Kasumi-1 (cell line): Measurements from ENCODE around the gene EEFSEC.

Source experiments
- DNase-seq, 2 experiments: peaks; one replicate each; lab custom pipeline; 2025; lab: John Stamatoyannopoulos, UW

EEFSEC gene

DNA sequence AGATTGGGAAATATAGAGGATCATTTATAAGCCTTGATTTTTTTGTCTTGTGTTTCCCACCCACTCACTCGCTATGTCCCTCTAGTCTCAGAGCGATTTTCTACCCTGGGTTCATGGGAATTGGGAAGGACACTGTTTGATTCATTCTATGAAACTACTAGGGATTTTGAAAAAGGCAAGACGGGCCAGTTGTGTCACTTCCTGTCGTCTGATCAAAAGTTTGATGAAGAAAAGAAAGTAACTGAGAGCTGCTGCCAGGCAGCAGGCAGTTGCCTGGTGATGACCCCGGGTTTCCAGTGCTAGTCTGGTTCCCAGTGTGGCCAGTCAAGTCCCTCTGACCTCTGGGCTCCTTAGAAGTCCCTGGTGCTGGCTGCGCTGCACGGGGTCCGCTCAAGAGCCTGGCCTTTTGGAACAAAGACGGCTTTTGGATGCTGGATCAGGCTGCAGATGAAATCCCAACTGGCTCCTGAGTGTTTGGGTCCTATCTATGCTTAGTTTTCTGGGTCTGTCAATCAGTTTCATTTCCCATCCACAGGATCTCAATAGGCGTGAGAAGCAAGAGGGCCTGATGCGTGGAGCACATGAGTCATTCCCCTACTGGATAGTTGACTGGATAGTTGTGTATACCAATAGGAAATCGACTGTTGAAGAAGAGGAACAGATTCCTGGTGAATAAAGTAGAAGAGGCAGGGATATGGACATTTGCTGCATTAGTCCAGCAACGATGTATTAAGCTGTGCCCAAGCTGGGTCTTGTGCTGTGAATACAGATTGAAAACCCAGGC, 89.7 kb downstream of the EEFSEC start:
- no peak for DNase-seq

DNA sequence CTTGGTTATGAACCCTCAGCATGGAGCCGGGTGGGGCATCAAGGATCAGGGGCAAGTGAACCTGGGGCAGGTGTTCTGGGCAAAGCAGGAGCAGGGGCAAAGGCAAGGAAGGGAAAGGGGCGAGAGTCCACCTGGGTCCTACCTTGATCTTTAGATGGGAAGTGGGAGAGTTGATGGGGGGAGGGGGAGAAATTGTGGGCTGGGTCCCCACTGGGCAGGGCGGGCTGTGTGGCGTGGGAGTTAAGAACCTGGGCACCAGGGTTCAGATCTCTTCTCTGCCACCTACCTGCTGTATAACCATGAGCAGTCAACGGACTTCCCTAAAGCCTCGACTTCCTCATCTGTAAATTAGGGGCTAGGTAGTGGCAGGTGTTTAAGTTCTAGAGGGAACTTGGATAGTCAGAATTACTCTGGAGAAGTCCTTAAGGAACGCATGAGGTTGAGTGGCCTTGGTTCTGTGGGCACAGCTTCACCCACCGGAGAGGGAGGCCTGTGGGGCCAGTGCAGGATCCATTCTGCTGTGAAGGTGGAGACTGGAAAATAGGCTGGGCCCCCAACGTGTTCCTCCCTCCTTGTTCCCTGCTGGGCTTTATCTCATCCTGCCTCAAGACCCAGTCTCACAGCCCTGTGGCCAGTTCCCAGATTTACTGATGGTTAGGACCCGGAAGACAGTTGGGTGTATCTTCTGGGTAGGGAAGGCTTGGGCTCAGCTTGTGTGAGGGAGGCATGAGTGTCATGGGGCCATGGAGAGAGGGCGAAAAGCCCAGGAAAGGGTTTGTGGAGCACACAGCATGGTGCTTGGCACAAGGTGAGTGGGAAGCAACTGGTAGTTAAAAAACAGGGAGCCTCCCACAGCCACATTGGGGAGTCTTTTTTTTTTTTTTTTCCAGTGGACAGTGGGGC, 90.6 kb downstream of the EEFSEC start:
- DNase-seq, result no peak

DNA sequence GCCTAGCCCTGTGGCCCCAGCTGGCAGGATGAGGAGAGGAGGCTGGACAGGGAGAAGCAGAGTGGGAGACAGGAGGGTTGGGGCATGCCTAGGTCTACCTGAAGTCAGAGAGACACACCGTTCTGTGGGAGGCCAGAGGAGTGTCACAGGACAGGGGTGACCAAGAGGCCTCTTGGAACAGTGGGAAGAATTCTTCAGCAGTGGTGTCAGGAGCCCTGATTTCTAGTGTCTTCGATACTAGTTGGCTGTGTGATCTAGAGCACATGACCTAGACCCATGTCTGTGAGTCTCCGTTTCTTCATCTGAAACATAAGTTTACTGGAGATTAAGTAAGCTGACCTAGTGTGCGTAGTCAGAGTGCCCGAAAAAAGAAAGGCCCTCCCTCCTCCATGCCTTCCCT, 92.2 kb downstream of the EEFSEC start:
- DNase-seq, result no peak

DNA sequence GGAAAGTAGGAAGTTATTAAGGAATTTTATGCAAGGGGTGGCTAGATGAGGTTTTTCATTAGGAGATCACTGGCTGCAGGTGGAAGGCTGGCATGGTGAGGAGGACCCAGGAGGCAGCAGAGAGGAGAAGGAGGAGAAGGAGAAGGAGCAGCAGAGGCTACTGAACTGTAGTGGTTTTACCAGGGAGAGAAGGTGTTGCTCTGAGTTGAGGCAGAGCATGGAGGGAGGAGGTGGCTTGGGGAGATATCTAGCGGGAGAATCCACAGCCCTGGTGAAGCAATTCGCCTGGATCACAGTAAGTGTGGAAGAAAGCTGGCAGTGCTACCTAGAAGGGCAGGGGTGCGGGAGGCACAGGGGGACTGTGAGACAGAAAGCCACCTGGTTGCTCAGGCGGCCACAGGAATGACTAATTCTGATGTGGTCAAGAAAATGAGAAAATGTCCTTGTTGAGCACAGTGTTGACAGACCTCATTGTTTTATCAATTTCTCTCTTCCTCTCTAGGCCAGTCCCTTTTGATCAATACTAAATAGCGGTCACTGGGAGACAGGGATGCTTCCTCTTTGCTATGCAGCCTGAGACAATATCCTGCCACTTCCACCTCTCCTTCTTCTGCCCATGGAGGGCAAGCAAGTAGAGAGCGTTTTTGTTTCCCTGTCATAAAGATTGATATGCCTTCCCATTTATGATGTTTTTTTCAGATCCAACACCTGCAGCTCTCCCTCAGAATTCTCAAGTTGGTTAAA, 94.6 kb downstream of the EEFSEC start:
- DNase-seq, result no peak

DNA sequence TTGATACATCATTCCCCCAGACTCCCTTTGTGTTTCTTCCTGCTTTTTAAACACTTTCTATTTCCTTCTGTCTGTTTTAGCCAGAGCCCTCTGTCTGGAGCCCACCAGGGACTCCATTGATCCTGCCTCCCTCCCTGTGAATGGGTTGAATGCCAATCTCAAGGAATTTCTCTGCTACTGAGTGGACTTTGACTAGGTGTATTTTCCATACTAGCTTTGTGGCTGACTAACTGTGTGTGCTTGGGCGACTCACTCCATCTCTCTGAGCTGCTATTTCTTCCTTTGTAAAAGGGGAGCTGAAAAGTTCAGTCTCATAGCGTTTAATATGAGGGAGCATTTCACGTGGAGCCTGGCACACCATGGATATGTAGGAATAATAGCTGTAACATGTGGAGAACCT, 98.8 kb downstream of the EEFSEC start:
- DNase-seq, result no peak

DNA sequence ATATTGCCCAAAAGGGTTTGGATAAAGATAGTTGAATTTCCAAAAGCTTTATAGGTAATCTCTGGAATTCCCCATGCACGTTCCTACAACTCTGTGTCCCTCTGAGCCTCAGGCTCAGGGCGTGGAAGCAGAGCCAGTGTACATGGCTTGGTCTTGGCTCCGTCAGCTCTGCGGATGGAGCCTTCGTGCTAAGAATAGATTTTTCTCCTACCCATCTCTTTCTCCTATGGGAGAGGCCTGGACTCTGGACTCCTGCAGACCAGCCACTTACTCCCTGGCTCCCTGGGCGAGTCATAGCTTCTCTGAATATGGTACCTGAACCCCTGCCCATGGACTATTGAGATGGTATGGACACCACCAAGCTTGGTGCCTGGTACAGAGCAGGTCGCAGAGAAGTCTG, 99.9 kb downstream of the EEFSEC start:
- no peak for DNase-seq

DNA sequence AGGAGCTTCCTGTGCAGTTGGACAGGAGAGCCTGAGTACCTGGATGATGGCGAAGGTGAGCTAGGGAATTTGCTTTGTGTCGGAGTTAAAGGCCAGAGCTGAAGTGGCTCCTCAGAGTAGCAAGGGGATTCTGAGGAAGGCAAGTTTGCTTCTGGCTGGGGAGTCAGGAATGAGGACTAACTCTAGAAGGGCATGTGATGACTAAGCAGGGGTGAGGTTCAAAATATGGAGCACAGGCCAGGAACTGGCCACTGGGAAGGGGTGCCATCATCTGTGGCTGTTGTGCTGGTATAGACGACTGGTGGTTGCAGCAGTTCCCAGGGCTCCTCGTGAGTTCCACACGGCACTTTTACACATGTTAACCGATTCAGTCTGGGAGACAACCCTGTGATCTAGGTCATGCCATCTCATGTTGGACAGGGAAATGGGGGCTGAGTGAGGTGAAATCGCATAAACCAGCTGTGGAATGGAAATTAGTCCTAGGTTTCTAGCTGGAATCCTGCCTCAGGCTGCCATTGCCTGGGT, 100.8 kb downstream of the EEFSEC start:
- DNase-seq, result no peak

DNA sequence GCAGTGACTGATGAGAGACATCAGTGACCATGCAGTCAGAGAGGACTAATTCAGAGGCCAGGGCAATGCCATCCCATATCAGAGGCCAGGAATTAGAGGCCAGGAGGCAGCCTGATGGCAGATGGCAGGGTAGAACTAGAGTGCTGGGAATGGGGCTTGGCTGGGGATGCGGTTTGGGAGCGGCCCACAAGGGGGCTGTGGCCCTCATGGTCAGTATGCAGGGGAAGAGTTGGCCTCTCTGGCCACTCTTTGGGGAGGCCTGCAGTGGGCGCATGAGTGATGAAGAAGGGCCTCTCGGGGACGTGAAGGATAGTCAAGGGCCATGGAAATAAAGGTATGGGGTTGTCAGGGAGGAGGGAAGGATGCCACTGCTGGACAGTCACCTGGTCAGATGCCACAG, 101.7 kb downstream of the EEFSEC start:
- DNase-seq, result no peak

DNA sequence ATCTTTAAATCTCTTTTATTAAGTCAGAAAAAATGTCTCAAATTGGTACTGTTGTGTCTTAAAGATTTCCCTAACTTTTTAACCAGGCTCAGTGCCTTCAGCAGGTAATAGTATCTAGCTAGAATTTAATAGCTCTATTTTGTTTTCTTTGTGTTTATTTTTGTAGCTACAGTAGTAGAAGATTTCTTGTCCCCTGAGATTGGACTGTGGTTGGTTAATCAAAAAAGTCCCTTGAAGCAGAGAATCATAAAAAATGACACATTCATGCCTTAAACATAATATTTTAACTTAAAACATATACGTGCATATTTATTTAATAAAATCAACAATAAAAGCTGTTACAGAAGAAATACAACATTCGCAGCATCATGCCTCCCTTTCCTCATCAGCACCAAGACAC, 102.8 kb downstream of the EEFSEC start:
- no peak for DNase-seq

DNA sequence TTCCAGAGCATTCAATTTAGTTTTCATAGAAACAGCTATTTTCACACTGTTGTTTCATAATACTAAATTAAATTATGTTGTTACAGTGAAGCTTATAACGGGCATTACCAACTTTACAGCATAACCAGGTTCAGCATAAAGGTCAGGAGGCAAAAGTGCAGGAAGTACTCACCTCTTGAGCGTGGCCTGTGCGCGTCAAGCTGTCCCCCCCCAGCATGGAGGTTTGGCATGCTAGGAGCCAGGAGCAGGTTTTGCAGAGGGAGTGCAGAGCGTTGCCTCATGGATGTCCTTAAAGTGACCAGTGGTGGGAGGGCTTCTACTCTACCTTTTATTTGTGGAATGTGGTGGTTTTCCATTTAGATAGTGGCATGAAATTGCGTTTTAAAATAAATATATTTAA, 104.4 kb downstream of the EEFSEC start:
- DNase-seq, result no peak

DNA sequence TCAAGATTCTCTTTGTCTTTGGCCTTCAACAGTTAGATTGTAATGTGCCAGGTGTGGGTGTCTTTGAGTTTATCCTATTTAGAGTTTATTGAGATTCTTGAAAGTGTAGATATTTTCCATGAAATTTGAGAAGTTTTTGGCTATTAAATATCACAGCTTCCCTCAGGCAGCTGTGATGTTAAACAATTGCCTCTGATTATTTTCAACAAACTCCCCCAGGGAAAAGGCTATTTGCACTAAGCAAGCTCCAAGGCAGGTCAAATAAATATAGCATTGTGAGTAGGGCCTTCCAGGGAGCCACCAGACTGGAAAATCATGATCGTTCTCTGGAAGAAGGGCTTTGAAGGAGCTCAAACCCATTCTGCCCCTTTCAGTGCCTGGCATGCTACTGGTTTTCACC, 107.0 kb downstream of the EEFSEC start:
- no peak for DNase-seq

DNA sequence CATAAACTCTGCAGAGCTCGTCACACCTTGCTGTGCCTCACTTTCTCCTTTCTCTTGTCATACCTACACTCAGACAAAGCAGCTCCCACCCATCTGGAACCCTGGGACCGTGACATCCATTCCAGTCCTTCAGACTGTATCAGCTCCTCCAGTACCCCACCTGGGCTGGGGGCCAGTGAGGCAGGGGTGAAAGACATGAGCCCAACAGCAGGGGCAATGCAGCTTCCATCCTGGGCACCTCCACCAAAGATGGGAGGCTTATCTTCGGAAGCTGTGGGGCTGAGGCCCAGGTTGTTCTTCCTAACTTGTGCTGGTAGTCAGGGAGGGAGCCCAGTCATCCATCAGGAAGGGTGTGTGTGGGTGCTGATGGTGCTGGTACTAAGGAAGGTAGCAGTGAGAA, 109.2 kb downstream of the EEFSEC start:
- no peak for DNase-seq

DNA sequence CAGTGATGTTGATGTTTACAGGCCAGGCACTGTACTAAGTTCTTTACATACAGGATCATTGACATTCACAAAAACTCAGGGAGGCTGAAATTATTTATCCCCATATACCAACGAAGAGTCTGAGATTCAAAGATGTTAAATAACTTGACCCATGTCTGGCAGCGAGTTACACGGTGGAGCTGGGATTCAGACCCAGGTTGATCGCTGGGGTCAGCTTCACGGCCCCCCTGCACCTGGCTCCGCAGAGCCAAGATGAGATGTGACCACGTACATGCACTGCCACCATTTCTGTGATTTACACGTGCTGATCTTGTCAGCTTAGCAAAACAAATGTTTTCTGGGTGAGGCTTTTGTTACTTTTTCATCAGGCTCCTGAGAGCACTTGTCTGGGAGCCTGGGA, 109.8 kb downstream of the EEFSEC start:
- DNase-seq, result no peak

DNA sequence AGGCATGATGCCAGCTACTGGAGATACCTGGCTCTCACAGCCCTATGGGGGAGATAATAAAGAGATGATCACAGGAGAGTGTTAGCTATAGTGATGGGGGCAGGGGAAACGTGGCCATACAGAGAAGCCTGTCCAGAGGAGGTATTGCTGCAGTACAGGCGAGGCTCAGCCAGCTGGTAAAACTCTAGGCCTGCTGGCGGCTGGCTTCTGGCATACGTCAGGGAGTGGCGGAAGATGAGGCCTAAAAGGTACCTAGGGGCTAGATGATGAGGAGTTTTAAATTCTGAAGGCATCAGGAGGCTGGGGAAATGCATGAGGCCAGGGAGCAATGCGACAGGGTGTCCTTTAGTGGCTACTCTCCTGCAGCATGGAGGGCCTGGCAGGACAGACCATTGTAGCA, 110.7 kb downstream of the EEFSEC start:
- DNase-seq, result no peak

DNA sequence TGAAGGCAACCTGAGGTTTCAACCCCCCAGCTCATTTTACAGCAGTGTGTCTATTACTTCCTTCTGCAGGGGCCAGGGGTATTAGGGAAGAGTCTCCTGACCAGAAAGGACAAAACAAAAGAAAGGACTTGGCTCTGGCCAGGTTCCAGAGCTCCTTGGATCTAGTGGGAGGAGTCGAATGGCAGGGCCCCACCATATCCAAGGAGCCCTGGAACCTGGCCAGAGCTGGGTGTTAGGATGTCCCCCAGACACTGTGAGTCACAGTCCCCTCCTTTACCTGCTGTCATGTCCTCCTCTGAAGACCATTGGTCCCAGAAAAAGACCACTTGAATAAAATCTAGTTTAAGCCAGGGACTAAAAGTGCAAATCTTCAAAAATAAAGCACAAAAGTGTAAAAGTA, 113.2 kb downstream of the EEFSEC start:
- DNase-seq, result no peak

DNA sequence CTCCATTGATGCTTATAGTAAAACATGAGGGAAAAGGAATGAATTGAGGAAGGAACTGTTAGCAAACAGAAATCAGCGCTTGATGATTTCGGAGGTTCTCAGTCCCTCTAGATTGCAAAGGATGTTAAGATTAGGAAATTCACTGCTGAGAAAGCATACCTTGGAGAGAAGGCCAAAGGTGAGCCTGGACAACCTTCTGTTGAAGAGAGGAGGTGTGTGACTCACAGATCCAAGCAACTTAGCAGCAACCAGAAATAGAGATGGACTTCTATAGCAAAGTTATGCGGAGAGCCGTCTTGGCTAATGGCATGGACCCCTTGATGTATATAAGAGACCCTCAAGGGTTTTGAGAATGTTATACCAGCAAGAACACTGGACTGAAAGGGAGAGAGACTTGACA, 114.3 kb downstream of the EEFSEC start:
- DNase-seq, result no peak

DNA sequence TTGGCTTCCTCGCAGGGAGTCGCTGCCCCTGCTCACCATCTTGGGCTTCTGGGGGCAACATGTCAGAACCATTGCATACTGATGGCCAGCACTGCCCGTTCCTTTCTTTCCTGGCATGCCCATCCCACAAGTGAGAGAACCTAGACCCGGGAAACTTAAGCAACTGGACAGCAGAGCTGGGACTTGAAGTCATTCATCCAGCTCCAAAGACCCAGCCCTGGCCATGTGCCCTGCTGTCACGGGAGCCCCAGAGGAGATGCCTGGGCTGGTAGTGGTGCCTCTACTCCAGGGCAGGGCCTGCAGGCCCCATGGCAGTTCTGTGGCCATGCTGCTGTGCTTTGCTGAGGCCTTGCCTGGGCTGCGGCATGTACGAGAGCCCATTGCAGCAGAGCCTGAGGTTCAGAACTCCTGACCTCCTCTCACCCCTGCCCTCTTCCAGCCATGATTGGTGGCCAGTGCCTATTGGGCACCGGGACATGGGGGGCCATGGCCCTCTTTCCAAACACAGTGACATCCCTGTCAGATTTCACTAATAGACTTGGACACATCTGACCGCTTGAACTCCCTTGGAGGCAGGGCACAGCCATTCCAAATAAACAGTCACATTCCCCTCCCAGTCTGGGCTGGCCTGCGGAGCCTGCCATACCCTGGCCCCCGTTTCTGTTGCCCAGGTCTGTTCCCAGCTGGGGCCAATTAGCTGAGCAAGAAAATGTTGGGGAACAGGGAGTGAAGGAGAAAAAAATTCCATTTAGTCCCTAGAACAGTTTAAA, 115.9 kb downstream of the EEFSEC start:
- DNase-seq, result no peak

DNA sequence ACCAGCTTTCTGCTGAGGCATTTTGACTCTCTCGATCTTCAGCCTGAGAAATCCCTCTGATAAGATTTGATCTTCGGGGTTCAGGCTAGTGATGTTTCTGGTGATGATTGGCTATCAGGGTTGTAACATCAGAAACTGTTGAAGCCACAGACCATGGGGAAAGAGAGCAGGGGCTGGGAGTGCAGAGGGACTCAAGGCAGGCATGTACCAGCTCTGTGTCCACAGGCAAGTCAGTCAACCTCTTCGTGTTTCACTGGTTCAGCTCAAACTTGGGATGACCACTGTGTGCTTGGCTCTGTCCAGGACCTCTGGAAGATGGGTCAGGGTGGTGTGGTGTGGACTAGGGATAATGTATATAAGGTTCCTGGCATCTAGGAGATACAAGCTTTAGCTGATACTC, 116.5 kb downstream of the EEFSEC start:
- no peak for DNase-seq

DNA sequence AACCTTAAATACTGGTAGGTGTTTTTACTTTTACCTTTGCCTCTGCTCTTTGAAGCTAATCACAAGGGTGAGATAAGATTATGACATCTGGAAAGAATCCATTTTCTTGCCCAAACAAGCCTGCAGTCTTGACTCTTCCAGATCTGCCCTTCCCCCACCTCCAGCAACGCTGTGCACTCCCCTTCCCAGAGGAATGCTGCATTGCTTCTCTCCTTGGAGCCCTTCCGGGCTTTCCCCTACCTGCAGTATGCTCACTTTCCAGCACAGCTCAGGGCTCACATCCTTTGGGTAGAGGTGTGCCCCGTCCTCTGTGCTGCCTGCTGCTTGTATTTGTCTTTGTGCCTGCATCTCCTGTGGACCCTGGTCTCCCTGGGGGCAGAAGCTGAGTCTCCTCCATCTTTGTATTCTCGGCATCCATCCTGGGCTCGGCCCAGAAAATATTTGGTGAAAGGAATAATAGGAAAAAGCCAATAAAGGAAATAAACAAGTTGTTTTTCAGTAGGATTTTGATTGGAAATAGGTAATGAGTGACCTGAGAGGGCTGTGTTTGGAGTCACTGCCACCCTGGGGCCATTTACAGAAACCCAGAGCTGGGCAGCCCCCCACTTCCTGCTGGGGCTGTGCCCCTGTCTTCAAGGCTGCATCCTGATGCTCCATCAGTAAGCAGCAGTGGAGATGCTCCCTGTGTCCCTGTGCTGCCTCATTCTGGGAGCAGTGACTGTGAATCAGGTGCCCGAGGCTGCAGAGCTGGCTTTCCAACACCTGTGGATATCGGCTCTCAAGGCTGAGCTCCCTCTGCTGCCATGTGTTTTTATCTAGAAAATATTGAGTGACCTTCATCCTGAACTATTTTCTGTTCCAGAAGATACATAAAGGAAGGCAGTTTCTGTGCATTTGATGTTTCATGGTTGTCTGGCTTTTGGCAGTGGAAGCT, 117.5 kb downstream of the EEFSEC start:
- no peak for DNase-seq

DNA sequence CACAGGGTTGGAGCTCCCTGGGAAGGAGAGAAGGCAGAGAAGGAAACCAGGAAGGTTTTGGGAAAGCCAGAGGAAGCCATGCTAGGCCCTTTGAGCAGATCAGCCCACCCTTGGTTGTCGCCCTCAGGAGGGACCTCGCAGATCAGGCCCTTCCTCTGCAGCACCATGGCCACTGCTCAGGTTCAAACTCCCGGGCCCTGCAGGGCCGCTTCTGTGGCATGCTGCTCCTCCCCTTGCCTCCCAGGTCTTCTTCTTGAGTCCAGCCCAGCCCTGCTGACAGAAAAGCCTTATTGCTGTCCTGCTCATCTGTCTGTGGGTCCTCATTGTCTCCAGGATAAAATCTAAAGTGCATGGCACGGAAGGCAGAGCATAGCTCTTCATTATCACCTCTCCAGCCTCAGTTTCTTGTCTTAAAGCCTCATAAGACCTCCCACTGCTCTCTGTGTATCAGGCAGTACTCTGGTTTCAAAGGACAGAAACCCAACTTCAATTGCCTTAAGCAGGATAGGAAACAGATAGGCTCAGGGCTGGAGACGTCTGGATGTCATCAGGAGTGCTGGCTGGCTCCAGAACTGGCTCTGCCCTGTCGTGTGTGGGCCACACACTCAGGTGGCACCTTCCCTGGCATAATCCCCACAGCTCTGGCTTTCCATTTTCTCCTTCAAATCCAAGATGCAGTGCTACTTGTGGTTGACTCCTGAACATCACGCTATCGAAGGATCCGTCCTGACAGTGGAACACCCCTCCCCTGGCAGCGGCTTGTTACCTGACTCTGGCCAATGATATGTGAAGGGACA, 118.5 kb downstream of the EEFSEC start:
- no peak for DNase-seq
